ENCODE measurements around the gene TTBK1. TPM values are rescaled to one million over a fixed set of nuclear protein-coding genes. Genes with fewer than 3 reads are reported as not detected.

Gene TTBK1
- total and polyA plus RNA-seq, 9 donors: 0.03 to 0.11 (median 0.06) TPM; not detected in 6

DNA sequence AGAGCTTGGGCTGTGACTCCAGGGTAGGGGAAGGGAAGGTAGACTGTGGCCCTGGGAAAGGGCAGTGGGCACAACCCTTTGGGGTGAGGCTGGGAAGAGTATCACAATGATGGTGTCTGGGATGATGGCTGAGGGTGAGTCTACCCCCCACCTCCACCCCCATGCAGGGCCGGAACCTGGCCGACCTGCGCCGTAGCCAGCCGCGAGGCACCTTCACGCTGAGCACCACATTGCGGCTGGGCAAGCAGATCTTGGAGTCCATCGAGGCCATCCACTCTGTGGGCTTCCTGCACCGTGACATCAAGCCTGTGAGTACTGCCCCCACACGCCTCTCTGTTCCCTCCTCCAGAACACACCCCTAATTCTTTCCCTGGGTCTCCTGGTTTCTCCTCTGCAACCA, 10.1 kb downstream of the TTBK1 start:
- H3K4me1 ChIP-seq (ENCODE audit: insufficient read depth): peaks cover 1% of the 10 kb centered on the region
- 87 to 92% (median 91%) methylated on average over 11 of the region's 11 CpGs for WGBS, 3 donors
- H3K36me3 ChIP-seq: no peaks in the 10 kb centered on the region
- TF ChIP-seq EP300 (IDR thresholded peaks at IDR 0.05): no peak
- no peak for TF ChIP-seq POLR2A (IDR thresholded peaks at IDR 0.05)
- TF ChIP-seq, protein P1, sequence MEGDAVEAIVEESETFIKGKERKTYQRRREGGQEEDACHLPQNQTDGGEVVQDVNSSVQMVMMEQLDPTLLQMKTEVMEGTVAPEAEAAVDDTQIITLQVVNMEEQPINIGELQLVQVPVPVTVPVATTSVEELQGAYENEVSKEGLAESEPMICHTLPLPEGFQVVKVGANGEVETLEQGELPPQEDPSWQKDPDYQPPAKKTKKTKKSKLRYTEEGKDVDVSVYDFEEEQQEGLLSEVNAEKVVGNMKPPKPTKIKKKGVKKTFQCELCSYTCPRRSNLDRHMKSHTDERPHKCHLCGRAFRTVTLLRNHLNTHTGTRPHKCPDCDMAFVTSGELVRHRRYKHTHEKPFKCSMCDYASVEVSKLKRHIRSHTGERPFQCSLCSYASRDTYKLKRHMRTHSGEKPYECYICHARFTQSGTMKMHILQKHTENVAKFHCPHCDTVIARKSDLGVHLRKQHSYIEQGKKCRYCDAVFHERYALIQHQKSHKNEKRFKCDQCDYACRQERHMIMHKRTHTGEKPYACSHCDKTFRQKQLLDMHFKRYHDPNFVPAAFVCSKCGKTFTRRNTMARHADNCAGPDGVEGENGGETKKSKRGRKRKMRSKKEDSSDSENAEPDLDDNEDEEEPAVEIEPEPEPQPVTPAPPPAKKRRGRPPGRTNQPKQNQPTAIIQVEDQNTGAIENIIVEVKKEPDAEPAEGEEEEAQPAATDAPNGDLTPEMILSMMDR (IDR thresholded peaks at IDR 0.05): no peak
- DNase-seq: no peak
- H3K27me3 ChIP-seq: no peaks in the 10 kb centered on the region
- no peak overlapping the region for H3K27ac ChIP-seq
- intact Hi-C loops (cut with DNase I): loop anchor here in 1 of 4 donors (10.0 kb wide), 1 partner anchor 81 kb away; no protein-coding TSS in a partner anchor
- H3K9me3 ChIP-seq: no peaks in the 10 kb centered on the region
- H3K4me3 ChIP-seq: no peak overlapping the region

DNA sequence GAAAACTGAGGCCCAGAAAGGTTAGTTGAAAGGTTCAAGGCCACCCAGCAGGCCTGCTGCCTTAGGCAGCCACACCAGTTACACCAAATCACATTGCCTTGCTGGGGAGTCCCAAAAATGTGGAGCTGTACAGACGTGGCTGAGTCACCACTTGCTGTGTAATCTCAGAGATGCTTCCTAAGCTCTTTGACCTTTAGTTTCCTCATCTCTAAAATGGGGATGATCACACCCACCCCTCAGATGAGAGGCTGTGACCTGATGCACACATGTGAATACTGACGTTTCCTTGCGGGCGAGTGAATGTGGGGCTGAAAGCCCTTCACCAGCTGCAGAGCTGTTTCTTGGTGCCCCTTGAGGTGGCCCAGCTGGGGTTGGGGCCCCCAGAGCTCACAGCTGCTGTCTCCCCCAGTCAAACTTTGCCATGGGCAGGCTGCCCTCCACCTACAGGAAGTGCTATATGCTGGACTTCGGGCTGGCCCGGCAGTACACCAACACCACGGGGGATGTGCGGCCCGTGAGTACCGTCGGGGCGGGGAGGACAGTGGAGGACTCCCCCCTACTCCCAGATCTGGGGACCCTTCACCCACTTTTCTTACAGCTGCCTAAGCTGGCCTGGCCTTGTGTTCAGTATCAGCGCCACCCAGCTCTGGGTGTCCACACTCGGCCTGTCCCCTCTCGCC, 11.0 kb downstream of the TTBK1 start:
- TF ChIP-seq EP300 (IDR thresholded peaks at IDR 0.05): no peak
- TF ChIP-seq POLR2A (IDR thresholded peaks at IDR 0.05): no peak
- Histone ChIP-seq H3K36me3 (no peaks in the 10 kb centered on the region), H3K27ac (no peak overlapping the region), H3K4me3 (no peak overlapping the region), H3K27me3 (no peaks in the 10 kb centered on the region), H3K4me1 (ENCODE audit: insufficient read depth) (peaks cover 1% of the 10 kb centered on the region), H3K9me3 (no peaks in the 10 kb centered on the region)
- intact Hi-C loops (cut with DNase I): loop anchor here in 1 of 4 donors (10.0 kb wide), 1 partner anchor 81 kb away; no protein-coding TSS in a partner anchor
- WGBS, 3 donors: 85 to 89% (median 88%) methylated on average over 13 to 15 of the region's 15 CpGs
- no peak for DNase-seq

DNA sequence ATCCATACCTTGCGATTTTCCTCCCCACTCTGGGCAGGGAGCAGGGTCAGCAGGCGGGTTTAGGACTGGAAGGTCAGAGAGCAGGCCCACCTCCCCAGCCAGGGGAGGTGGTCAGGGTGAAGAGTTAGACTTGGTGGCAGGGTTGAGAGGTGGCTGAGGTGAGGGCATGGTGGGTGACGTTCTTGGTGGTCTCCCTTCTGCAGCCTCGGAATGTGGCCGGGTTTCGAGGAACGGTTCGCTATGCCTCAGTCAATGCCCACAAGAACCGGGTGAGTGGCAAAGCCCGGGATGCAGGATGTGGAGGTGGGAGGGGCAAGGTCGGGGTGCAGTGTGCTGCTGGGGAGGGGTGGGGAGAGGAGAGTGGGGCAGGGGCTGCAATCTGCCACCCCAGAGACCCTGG, 11.6 kb downstream of the TTBK1 start:
- Histone ChIP-seq H3K4me1 (ENCODE audit: insufficient read depth) (peaks cover 1% of the 10 kb centered on the region), H3K36me3 (no peaks in the 10 kb centered on the region), H3K27ac (no peak overlapping the region), H3K4me3 (no peak overlapping the region), H3K9me3 (no peaks in the 10 kb centered on the region), H3K27me3 (no peaks in the 10 kb centered on the region)
- TF ChIP-seq, protein P1 (IDR thresholded peaks at IDR 0.05): no peak
- no peak for TF ChIP-seq POLR2A (IDR thresholded peaks at IDR 0.05)
- TF ChIP-seq EP300 (IDR thresholded peaks at IDR 0.05): no peak
- intact Hi-C loops (cut with DNase I): loop anchor here in 1 of 4 donors (10.0 kb wide), 1 partner anchor 80 kb away; no protein-coding TSS in a partner anchor
- 81 to 85% (median 82%) methylated on average over 11 of the region's 11 CpGs for WGBS, 3 donors
- no peak for DNase-seq

DNA sequence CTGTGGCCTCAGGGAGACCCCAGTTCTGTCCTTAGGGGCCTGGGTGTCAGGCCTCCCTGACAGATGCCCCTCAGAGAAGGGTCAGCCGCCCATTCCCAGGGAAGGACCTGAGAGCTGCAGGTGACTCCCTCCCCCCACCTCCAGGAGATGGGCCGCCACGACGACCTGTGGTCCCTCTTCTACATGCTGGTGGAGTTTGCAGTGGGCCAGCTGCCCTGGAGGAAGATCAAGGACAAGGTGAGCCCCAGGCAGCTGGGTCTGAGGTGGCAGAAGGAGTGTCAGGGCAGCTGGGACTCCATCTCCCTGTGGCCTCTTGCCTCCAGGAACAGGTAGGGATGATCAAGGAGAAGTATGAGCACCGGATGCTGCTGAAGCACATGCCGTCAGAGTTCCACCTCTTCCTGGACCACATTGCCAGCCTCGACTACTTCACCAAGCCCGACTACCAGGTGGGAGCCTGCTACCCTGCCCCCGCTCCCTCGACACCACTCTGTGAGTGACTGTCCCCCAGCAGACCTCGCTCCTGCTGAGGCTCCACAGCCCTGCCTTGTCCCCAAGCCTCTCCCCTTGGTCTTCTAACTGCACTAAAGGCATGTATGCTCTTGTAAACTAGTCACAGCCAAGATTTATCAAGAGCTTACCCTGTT, 12.2 kb downstream of the TTBK1 start:
- H3K27me3 ChIP-seq: no peaks in the 10 kb centered on the region
- TF ChIP-seq EP300 (IDR thresholded peaks at IDR 0.05): no peak
- TF ChIP-seq, protein P1 (IDR thresholded peaks at IDR 0.05): no peak
- TF ChIP-seq POLR2A (IDR thresholded peaks at IDR 0.05): no peak
- DNase-seq: no peak
- H3K4me3 ChIP-seq: no peak overlapping the region
- H3K9me3 ChIP-seq: no peaks in the 10 kb centered on the region
- peaks cover 1% of the 10 kb centered on the region for H3K4me1 ChIP-seq (ENCODE audit: insufficient read depth)
- H3K27ac ChIP-seq: no peak overlapping the region
- intact Hi-C loops (cut with DNase I): loop anchor here in 1 of 4 donors (10.0 kb wide), 1 partner anchor 79 kb away; no protein-coding TSS in a partner anchor
- 72 to 76% (median 75%) methylated on average over 11 of the region's 11 CpGs for WGBS, 3 donors
- H3K36me3 ChIP-seq: no peaks in the 10 kb centered on the region
